Prostate gland (tissue), 2 donors: ENCODE results near the gene HLA-A. TPM values are rescaled to one million over a fixed set of nuclear protein-coding genes. Genes with fewer than 3 reads are reported as not detected.
"Not testable (repeated sequence)": the region's sequence is repeated elsewhere in the genome, so short reads cannot be mapped to it uniquely, and the experiment has no call there.

ENCODE experiments used
- DNase-seq: peaks from one replicate; pipeline ENCODE4 v3.0.0-alpha.2; 2019; ENCODE audit warnings: low spot score
- H3K27ac ChIP-seq, 2 donors: fragments of 200-600 bp; sonication (generic); 2 replicates each; pipeline ENCODE4 v1.5.1; 2017 to 2019
- H3K27me3 ChIP-seq: fragments of 200-600 bp; sonication (generic); replicated peaks from 2 replicates; pipeline ENCODE4 v1.5.1; 2019; ENCODE audit not compliant: insufficient read depth
- H3K36me3 ChIP-seq, 2 donors: fragments of 200-600 bp; sonication (generic); 1 replicate in 1 of 2; 2 replicates in 1 of 2; pipeline versions ENCODE4 v1.5.1 to v1.8.1; 2017 to 2019
- H3K4me1 ChIP-seq: fragments of 200-600 bp; sonication (generic); replicated peaks from 2 replicates; pipeline ENCODE4 v1.5.1; 2019
- H3K4me3 ChIP-seq, 2 donors: fragments of 200-600 bp; sonication (generic); 2 replicates each; pipeline ENCODE4 v1.5.1; 2017 to 2019
- H3K9me3 ChIP-seq: fragments of 200-600 bp; sonication (generic); 2 replicates; pipeline ENCODE4 v1.5.1; 2017
- POLR2A ChIP-seq: fragments of 450-650 bp; IDR thresholded peaks from one replicate; pipeline ENCODE4 v1.6.1; 2016; ENCODE audit warnings: antibody characterized with exemption, mild to moderate bottlenecking
- POLR2AphosphoS5 ChIP-seq: sonication (generic); formaldehyde crosslinking; IDR thresholded peaks from one replicate; pipeline ENCODE4 v1.6.1; 2017; ENCODE audit warnings: antibody characterized with exemption
- WGBS: methylation state at CpG from one replicate; pipeline ENCODE4 v1.1.5; 2018; 5-methylcytosine and 5-hydroxymethylcytosine counted together
- intact Hi-C: fragments of 100-400 bp; cut with DNase I; formaldehyde crosslinking; loops from one replicate; pipeline ENCODE4 v1.14.2; 2022
- total RNA-seq, 2 donors: library from RNA; depleted of rRNA; stranded (reverse); fragments of >200 nt; gene quantifications; one replicate each; pipeline ENCODE4 v1.1.0, GENCODE V29; 2016
- TF ChIP-seq, protein P1 (sequence below), 4 experiments: fragments of 200-600 bp in 2 of 4; fragments of 450-650 bp in 2 of 4; sonication (generic) in 2 of 4; IDR thresholded peaks; 1 replicate in 3 of 4; 2 replicates in 1 of 4; pipeline ENCODE4 v1.5.1; 2016 to 2019; ENCODE audit warnings: antibody characterized with exemption in 4 of 4, mild to moderate bottlenecking in 2 of 4, moderate library complexity in 2 of 4

HLA-A gene
- total RNA-seq, 2 donors from 2014 or later, result 564 to 620 TPM

GRCh38 chr6:29927841-29928388 is 14.4 kb upstream of the HLA-A start:
- WGBS, result no CpG with 5 or more reads among the region's 6 CpGs
- no peaks in the 10 kb centered on the region for H3K9me3 ChIP-seq
- intact Hi-C loops, result no loop called here

DNA sequence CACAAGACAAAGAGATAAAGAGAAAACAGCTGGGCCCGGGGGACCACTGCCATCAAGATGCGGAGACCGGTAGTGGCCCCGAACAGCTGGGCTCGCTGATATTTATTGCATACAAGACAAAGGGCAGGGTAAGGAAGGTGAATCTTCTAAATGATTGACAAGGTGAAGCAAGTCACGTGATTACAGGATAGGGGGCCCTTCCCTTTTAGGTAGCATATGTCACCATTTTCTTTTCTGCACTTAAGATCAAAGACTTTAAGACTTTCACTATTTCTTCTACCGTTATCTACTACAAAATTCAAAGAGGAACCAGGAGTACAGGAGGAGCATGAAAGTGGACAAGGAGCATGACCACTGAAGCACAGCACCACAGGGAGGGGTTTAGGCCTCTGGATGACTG is 12.3 kb upstream of the HLA-A start:
- H3K4me3 ChIP-seq, H3K27ac ChIP-seq, H3K27me3 ChIP-seq, H3K9me3 ChIP-seq, intact Hi-C loops, DNase-seq, H3K4me1 ChIP-seq, H3K36me3 ChIP-seq: not testable (repeated sequence)
- 97% methylated on average over 7 of the region's 7 CpGs for WGBS

More at GRCh38 chr6:29927841-29928388, 14.4 kb upstream of the HLA-A start:
- H3K27me3 ChIP-seq, result no peaks in the 10 kb centered on the region
- H3K36me3 ChIP-seq, result no peaks in the 10 kb centered on the region
- H3K4me3 ChIP-seq, result no peak overlapping the region
- no peak overlapping the region for H3K27ac ChIP-seq
- TF ChIP-seq, protein P1, sequence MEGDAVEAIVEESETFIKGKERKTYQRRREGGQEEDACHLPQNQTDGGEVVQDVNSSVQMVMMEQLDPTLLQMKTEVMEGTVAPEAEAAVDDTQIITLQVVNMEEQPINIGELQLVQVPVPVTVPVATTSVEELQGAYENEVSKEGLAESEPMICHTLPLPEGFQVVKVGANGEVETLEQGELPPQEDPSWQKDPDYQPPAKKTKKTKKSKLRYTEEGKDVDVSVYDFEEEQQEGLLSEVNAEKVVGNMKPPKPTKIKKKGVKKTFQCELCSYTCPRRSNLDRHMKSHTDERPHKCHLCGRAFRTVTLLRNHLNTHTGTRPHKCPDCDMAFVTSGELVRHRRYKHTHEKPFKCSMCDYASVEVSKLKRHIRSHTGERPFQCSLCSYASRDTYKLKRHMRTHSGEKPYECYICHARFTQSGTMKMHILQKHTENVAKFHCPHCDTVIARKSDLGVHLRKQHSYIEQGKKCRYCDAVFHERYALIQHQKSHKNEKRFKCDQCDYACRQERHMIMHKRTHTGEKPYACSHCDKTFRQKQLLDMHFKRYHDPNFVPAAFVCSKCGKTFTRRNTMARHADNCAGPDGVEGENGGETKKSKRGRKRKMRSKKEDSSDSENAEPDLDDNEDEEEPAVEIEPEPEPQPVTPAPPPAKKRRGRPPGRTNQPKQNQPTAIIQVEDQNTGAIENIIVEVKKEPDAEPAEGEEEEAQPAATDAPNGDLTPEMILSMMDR (IDR thresholded peaks at IDR 0.05), result no peak
- TF ChIP-seq POLR2AphosphoS5 (no peak), POLR2A (no peak)
- DNase-seq, result no peak
- no peaks in the 10 kb centered on the region for H3K4me1 ChIP-seq

GRCh38 chr6:29933955-29934354 is 8.4 kb upstream of the HLA-A start:
- intact Hi-C loops, result no loop called here
- Histone ChIP-seq H3K9me3 (no peaks in the 10 kb centered on the region), H3K36me3 (no peaks in the 10 kb centered on the region), H3K27me3 (no peaks in the 10 kb centered on the region), H3K4me1 (no peaks in the 10 kb centered on the region), H3K4me3 (no peak overlapping the region), H3K27ac (no peak overlapping the region)
- whole genome bisulfite sequencing, result 80% methylated on average over 9 of the region's 14 CpGs
- TF ChIP-seq, protein P1 (IDR thresholded peaks at IDR 0.05), result no peak
- TF ChIP-seq POLR2AphosphoS5, result no peak
- no peak for TF ChIP-seq POLR2A
- DNase-seq, result no peak

DNA sequence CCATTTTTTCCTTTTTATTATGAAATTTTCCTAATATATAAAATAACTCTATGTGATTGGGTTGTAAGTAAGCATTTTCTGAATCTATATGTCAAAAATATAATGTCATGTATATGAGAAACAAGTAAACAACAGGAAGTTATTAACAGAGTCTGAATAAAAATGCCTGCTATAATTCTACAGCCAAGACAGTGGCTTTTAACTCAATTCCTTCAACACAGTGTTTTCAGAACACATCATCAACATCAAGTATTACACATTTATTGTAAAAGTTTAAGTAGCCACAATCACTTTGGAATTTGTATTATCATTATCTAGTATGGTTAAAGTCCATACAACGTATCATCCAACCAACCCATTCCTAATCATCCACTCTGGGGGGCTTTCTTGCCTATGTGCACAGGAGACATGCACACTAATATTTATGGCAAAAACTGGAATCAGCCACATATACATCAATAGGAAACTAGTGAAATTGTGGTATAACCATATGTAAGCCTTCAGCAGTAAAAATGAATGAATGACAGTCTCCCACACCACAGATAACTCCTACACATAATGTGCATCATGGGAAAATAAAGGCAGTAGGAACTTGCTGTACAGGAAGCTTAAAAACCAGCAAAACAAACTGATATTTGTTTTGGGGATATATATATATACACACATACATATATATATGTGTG is 6.9 kb upstream of the HLA-A start:
- no peaks in the 10 kb centered on the region for H3K9me3 ChIP-seq
- H3K27ac ChIP-seq, result no peak overlapping the region
- intact Hi-C loops, result no loop called here
- H3K27me3 ChIP-seq, result no peaks in the 10 kb centered on the region
- DNase-seq, result no peak
- WGBS, result 83% methylated on average over 1 of the region's 1 CpG
- no peaks in the 10 kb centered on the region for H3K4me1 ChIP-seq
- TF ChIP-seq, protein P1 (IDR thresholded peaks at IDR 0.05), result no peak
- TF ChIP-seq POLR2AphosphoS5 (no peak), POLR2A (no peak)
- no peaks in the 10 kb centered on the region for H3K36me3 ChIP-seq
- H3K4me3 ChIP-seq, result no peak overlapping the region

- no peak overlapping the region for H3K27ac ChIP-seq
- no peak for TF ChIP-seq POLR2AphosphoS5
- TF ChIP-seq, protein P1 (IDR thresholded peaks at IDR 0.05), result no peak
- TF ChIP-seq POLR2A, result no peak
- no peak overlapping the region for H3K4me3 ChIP-seq
- no peaks in the 10 kb centered on the region for H3K36me3 ChIP-seq
- intact Hi-C loops, result no loop called here
- 55% methylated on average over 9 of the region's 9 CpGs for WGBS
- H3K4me1 ChIP-seq, result no peaks in the 10 kb centered on the region
- DNase-seq, result no peak
- no peaks in the 10 kb centered on the region for H3K27me3 ChIP-seq
- no peaks in the 10 kb centered on the region for H3K9me3 ChIP-seq
These were observed 3.4 kb upstream of the HLA-A start for GRCh38 chr6:29938746-29939508.
